Loucy (cell line): ENCODE measurements around the gene EML2.

Source experiments
- EZH2phosphoT487 ChIP-seq: fragments of 200-600 bp; IDR thresholded peaks from 2 replicates; pipeline ENCODE4 v1.6.1; 2018; ENCODE audit warnings: antibody characterized with exemption, mild to moderate bottlenecking, moderate library complexity, borderline replicate concordance
- TF ChIP-seq, protein P1 (sequence below): fragments of 200-600 bp; sonication (generic); conservative IDR thresholded peaks from 2 replicates; pipeline ENCODE4 v1.5.1; 2014; ENCODE audit warnings: mild to moderate bottlenecking, antibody characterized with exemption, low read length

GRCh38 chr19:45608948-45609347 lies 30.2 kb downstream of the EML2 start:
- TF ChIP-seq, protein P1, sequence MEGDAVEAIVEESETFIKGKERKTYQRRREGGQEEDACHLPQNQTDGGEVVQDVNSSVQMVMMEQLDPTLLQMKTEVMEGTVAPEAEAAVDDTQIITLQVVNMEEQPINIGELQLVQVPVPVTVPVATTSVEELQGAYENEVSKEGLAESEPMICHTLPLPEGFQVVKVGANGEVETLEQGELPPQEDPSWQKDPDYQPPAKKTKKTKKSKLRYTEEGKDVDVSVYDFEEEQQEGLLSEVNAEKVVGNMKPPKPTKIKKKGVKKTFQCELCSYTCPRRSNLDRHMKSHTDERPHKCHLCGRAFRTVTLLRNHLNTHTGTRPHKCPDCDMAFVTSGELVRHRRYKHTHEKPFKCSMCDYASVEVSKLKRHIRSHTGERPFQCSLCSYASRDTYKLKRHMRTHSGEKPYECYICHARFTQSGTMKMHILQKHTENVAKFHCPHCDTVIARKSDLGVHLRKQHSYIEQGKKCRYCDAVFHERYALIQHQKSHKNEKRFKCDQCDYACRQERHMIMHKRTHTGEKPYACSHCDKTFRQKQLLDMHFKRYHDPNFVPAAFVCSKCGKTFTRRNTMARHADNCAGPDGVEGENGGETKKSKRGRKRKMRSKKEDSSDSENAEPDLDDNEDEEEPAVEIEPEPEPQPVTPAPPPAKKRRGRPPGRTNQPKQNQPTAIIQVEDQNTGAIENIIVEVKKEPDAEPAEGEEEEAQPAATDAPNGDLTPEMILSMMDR, result no peak
- TF ChIP-seq EZH2phosphoT487, result no peak
